ENCODE results near the gene ADAMTSL1. TPM values are rescaled to one million over a fixed set of nuclear protein-coding genes. Genes with fewer than 3 reads are reported as not detected.

Gene ADAMTSL1
- total RNA-seq, 1 donor from 2014 or later: 1.6 TPM

- DNase-seq (ENCODE audit: low read depth) (no peak), FAIRE-seq (no peak)
- TF ChIP-seq CTCF (IDR thresholded peaks at IDR 0.05; ENCODE audit: insufficient read depth, low read length, severe bottlenecking): no peak
- H3K4me3 ChIP-seq (ENCODE audit: low read depth, low read length): no peak overlapping the region
- no peaks in the 10 kb centered on the region for H3K27me3 ChIP-seq (ENCODE audit: control insufficient read depth, insufficient read depth, low read length)
- H3K36me3 ChIP-seq (ENCODE audit: control insufficient read depth, insufficient read depth, low read length): no peaks in the 10 kb centered on the region
Observed at GRCh38 chr9:18629136-18629535, 155.2 kb downstream of the ADAMTSL1 start.

- Histone ChIP-seq H3K4me3 (ENCODE audit: low read depth, low read length) (no peak overlapping the region), H3K27me3 (ENCODE audit: control insufficient read depth, insufficient read depth, low read length) (no peaks in the 10 kb centered on the region), H3K36me3 (ENCODE audit: control insufficient read depth, insufficient read depth, low read length) (no peaks in the 10 kb centered on the region)
- TF ChIP-seq CTCF (IDR thresholded peaks at IDR 0.05; ENCODE audit: insufficient read depth, low read length, severe bottlenecking): no peak
- FAIRE-seq: no peak
- DNase-seq (ENCODE audit: low read depth): peak; percentile 70
Observed at GRCh38 chr9:18632632-18633403, 158.9 kb downstream of the ADAMTSL1 start.

GRCh38 chr9:18636781-18637180, 162.8 kb downstream of the ADAMTSL1 start:
- DNase-seq (ENCODE audit: low read depth) (no peak), FAIRE-seq (no peak)
- TF ChIP-seq CTCF (IDR thresholded peaks at IDR 0.05; ENCODE audit: insufficient read depth, low read length, severe bottlenecking): no peak
- no peak overlapping the region for H3K4me3 ChIP-seq (ENCODE audit: low read depth, low read length)
- H3K36me3 ChIP-seq (ENCODE audit: control insufficient read depth, insufficient read depth, low read length): no peaks in the 10 kb centered on the region
- H3K27me3 ChIP-seq (ENCODE audit: control insufficient read depth, insufficient read depth, low read length): no peaks in the 10 kb centered on the region

GRCh38 chr9:18638371-18639249, 164.7 kb downstream of the ADAMTSL1 start:
- no peaks in the 10 kb centered on the region for H3K27me3 ChIP-seq (ENCODE audit: control insufficient read depth, insufficient read depth, low read length)
- H3K36me3 ChIP-seq (ENCODE audit: control insufficient read depth, insufficient read depth, low read length): no peaks in the 10 kb centered on the region
- no peak for TF ChIP-seq CTCF (IDR thresholded peaks at IDR 0.05; ENCODE audit: insufficient read depth, low read length, severe bottlenecking)
- DNase-seq (ENCODE audit: low read depth): no peak
- H3K4me3 ChIP-seq (ENCODE audit: low read depth, low read length): no peak overlapping the region
- FAIRE-seq: peak; percentile 50

GRCh38 chr9:18639911-18640310, 166.0 kb downstream of the ADAMTSL1 start:
- TF ChIP-seq CTCF (IDR thresholded peaks at IDR 0.05; ENCODE audit: insufficient read depth, low read length, severe bottlenecking): no peak
- DNase-seq (ENCODE audit: low read depth) (no peak), FAIRE-seq (no peak)
- Histone ChIP-seq H3K36me3 (ENCODE audit: control insufficient read depth, insufficient read depth, low read length) (no peaks in the 10 kb centered on the region), H3K27me3 (ENCODE audit: control insufficient read depth, insufficient read depth, low read length) (no peaks in the 10 kb centered on the region), H3K4me3 (ENCODE audit: low read depth, low read length) (no peak overlapping the region)

Data from bronchial epithelial cell (primary cell).